SK-N-SH treated with all-trans-retinoic acid at 6 μM for 48 hours (cell line): ENCODE measurements around the gene MTREX.
A peak's percentile ranks its signal among the peaks of the same experiment; 100 is the strongest.

ENCODE experiments used
- ATAC-seq: fragments of 200-7000 bp; cut with Tn5 transposase; 3 replicates; pipeline ENCODE4 v1.9.1; 2020; ENCODE audit warnings: mild to moderate bottlenecking, moderate library complexity
- ARNTL ChIP-seq: fragments of 450-650 bp; formaldehyde crosslinking; IDR thresholded peaks from 2 replicates; pipeline ENCODE4 v1.5.0; 2020; ENCODE audit warnings: low read depth, mild to moderate bottlenecking, moderate library complexity, borderline replicate concordance
- BACH2 ChIP-seq: fragments of 250-450 bp; sonication (Bioruptor Pico); IDR thresholded peaks from 2 replicates; pipeline ENCODE4 v1.9.0; 2021; ENCODE audit warnings: mild to moderate bottlenecking, borderline replicate concordance
- CSDC2 ChIP-seq: fragments of 250-450 bp; sonication (Bioruptor Pico); IDR thresholded peaks from 2 replicates; pipeline ENCODE4 v1.5.0; 2020; ENCODE audit warnings: mild to moderate bottlenecking, moderate library complexity
- ESRRG ChIP-seq: fragments of 250-450 bp; sonication (Bioruptor Pico); IDR thresholded peaks from 2 replicates; pipeline ENCODE4 v1.6.1; 2021; ENCODE audit warnings: mild to moderate bottlenecking
- GLIS3 ChIP-seq: fragments of 250-450 bp; sonication (Bioruptor Pico); IDR thresholded peaks from 2 replicates; pipeline ENCODE4 v1.5.0; 2020; ENCODE audit warnings: mild to moderate bottlenecking, moderate library complexity
- ISL1 ChIP-seq: fragments of 250-450 bp; sonication (Bioruptor Pico); IDR thresholded peaks from 2 replicates; pipeline ENCODE4 v2.1.2; 2022; ENCODE audit warnings: mild to moderate bottlenecking, moderate library complexity
- OSR1 ChIP-seq: fragments of 250-450 bp; sonication (Bioruptor Pico); IDR thresholded peaks from 2 replicates; pipeline ENCODE4 v1.8.0; 2022; ENCODE audit warnings: moderate library complexity, mild to moderate bottlenecking, inconsistent platforms
- PPARA ChIP-seq: fragments of 250-450 bp; sonication (Bioruptor Pico); IDR thresholded peaks from 2 replicates; pipeline ENCODE4 v1.5.0; 2020; ENCODE audit warnings: mild to moderate bottlenecking, borderline replicate concordance
- RARB ChIP-seq: fragments of 250-450 bp; sonication (Bioruptor Pico); IDR thresholded peaks from 2 replicates; pipeline ENCODE4 v1.8.0; 2021; ENCODE audit warnings: mild to moderate bottlenecking, moderate library complexity
- TCF4 ChIP-seq: fragments of 250-450 bp; sonication (Bioruptor Pico); IDR thresholded peaks from 2 replicates; pipeline ENCODE4 v1.8.0; 2021; ENCODE audit warnings: mild to moderate bottlenecking, moderate library complexity, borderline replicate concordance
- TOX ChIP-seq: fragments of 250-450 bp; sonication (Bioruptor Pico); IDR thresholded peaks from 2 replicates; pipeline ENCODE4 v1.8.0; 2021; ENCODE audit warnings: mild to moderate bottlenecking, moderate library complexity, borderline replicate concordance
- ZC3H10 ChIP-seq: fragments of 250-450 bp; sonication (Bioruptor Pico); IDR thresholded peaks from 2 replicates; pipeline ENCODE4 v1.5.1; 2021; ENCODE audit warnings: mild to moderate bottlenecking, moderate library complexity
- ZFP3 ChIP-seq: fragments of 250-450 bp; sonication (Bioruptor Pico); IDR thresholded peaks from 2 replicates; pipeline ENCODE4 v1.5.0; 2020; ENCODE audit warnings: mild to moderate bottlenecking, moderate library complexity
- ZFP30 ChIP-seq: fragments of 450-650 bp; formaldehyde crosslinking; IDR thresholded peaks from 2 replicates; pipeline ENCODE4 v1.5.0; 2022; ENCODE audit warnings: mild to moderate bottlenecking, moderate library complexity
- ZNF565 ChIP-seq: fragments of 450-650 bp; formaldehyde crosslinking; conservative IDR thresholded peaks from 2 replicates; pipeline ENCODE4 v1.5.0; 2020; ENCODE audit warnings: low read depth, mild to moderate bottlenecking, moderate library complexity
- ZNF70 ChIP-seq: fragments of 450-650 bp; formaldehyde crosslinking; IDR thresholded peaks from 2 replicates; pipeline ENCODE4 v1.5.0; 2020; ENCODE audit warnings: mild to moderate bottlenecking, moderate library complexity
- ZNF8 ChIP-seq: fragments of 450-650 bp; formaldehyde crosslinking; IDR thresholded peaks from 2 replicates; pipeline ENCODE4 v1.5.0; 2020; ENCODE audit warnings: mild to moderate bottlenecking, moderate library complexity
- TF ChIP-seq, protein P1 (sequence below): fragments of 250-450 bp; sonication (Bioruptor Pico); IDR thresholded peaks from 2 replicates; pipeline ENCODE4 v1.5.1; 2021; ENCODE audit warnings: mild to moderate bottlenecking, moderate library complexity
- TF ChIP-seq, protein P2 (sequence below): fragments of 250-450 bp; sonication (Bioruptor Pico); IDR thresholded peaks from 2 replicates; pipeline ENCODE4 v1.8.0; 2021; ENCODE audit warnings: low read depth, mild to moderate bottlenecking, moderate library complexity, borderline replicate concordance
- TF ChIP-seq, protein P3 (sequence below): fragments of 250-450 bp; sonication (Bioruptor Pico); IDR thresholded peaks from 2 replicates; pipeline ENCODE4 v1.8.0; 2020; ENCODE audit warnings: mild to moderate bottlenecking, moderate library complexity, borderline replicate concordance
- TF ChIP-seq, protein P4 (sequence below): fragments of 250-450 bp; sonication (Bioruptor Pico); IDR thresholded peaks from 2 replicates; pipeline ENCODE4 v1.5.1; 2020; ENCODE audit warnings: low read depth, mild to moderate bottlenecking, moderate library complexity
- TF ChIP-seq, protein P5 (sequence below): fragments of 250-450 bp; sonication (Bioruptor Pico); IDR thresholded peaks from 2 replicates; pipeline ENCODE4 v1.5.0; 2020; ENCODE audit warnings: mild to moderate bottlenecking, moderate library complexity

The MTREX gene

DNA sequence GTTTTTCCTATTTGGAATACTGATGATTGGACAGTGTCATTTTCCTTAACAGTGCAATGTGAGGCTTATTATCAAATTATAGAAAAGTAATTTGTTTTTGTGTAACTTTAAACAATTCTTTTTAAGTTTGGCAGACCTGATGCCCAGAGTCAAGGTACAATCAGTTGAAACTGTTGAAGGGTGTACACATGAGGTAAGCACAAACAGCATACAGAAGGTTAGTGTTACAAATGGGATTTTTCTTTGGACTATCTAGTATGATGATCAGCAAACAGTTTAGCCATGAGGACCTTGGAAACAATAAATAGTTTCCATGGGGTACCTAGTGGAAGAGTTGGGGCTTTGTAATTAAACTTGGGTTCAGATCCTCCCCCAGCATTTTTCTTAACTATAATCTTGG lies 16.2 kb downstream of the MTREX start:
- TF ChIP-seq TOX (CRISPR knock-in tag) (no peak), ARNTL (CRISPR knock-in tag) (no peak), ZNF70 (CRISPR knock-in tag) (no peak), RARB (CRISPR knock-in tag) (no peak), ISL1 (CRISPR knock-in tag) (no peak), CSDC2 (CRISPR knock-in tag) (no peak), PPARA (CRISPR knock-in tag) (no peak), ZNF8 (CRISPR knock-in tag) (no peak), ESRRG (CRISPR knock-in tag) (no peak), OSR1 (CRISPR knock-in tag) (no peak), GLIS3 (CRISPR knock-in tag) (no peak), ZFP30 (CRISPR knock-in tag) (no peak), ZNF565 (CRISPR knock-in tag) (no peak), ZC3H10 (CRISPR knock-in tag) (no peak), BACH2 (CRISPR knock-in tag) (no peak)
- TF ChIP-seq, protein P1, sequence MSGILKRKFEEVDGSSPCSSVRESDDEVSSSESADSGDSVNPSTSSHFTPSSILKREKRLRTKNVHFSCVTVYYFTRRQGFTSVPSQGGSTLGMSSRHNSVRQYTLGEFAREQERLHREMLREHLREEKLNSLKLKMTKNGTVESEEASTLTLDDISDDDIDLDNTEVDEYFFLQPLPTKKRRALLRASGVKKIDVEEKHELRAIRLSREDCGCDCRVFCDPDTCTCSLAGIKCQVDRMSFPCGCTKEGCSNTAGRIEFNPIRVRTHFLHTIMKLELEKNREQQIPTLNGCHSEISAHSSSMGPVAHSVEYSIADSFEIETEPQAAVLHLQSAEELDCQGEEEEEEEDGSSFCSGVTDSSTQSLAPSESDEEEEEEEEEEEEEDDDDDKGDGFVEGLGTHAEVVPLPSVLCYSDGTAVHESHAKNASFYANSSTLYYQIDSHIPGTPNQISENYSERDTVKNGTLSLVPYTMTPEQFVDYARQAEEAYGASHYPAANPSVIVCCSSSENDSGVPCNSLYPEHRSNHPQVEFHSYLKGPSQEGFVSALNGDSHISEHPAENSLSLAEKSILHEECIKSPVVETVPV (CRISPR knock-in tag), result no peak
- TF ChIP-seq, protein P2, sequence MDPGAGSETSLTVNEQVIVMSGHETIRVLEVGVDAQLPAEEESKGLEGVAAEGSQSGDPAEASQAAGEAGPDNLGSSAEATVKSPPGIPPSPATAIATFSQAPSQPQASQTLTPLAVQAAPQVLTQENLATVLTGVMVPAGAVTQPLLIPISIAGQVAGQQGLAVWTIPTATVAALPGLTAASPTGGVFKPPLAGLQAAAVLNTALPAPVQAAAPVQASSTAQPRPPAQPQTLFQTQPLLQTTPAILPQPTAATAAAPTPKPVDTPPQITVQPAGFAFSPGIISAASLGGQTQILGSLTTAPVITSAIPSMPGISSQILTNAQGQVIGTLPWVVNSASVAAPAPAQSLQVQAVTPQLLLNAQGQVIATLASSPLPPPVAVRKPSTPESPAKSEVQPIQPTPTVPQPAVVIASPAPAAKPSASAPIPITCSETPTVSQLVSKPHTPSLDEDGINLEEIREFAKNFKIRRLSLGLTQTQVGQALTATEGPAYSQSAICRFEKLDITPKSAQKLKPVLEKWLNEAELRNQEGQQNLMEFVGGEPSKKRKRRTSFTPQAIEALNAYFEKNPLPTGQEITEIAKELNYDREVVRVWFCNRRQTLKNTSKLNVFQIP (CRISPR knock-in tag), result no peak
- TF ChIP-seq, protein P3, sequence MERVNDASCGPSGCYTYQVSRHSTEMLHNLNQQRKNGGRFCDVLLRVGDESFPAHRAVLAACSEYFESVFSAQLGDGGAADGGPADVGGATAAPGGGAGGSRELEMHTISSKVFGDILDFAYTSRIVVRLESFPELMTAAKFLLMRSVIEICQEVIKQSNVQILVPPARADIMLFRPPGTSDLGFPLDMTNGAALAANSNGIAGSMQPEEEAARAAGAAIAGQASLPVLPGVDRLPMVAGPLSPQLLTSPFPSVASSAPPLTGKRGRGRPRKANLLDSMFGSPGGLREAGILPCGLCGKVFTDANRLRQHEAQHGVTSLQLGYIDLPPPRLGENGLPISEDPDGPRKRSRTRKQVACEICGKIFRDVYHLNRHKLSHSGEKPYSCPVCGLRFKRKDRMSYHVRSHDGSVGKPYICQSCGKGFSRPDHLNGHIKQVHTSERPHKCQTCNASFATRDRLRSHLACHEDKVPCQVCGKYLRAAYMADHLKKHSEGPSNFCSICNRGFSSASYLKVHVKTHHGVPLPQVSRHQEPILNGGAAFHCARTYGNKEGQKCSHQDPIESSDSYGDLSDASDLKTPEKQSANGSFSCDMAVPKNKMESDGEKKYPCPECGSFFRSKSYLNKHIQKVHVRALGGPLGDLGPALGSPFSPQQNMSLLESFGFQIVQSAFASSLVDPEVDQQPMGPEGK (CRISPR knock-in tag), result no peak
- ATAC-seq, result no peak

DNA sequence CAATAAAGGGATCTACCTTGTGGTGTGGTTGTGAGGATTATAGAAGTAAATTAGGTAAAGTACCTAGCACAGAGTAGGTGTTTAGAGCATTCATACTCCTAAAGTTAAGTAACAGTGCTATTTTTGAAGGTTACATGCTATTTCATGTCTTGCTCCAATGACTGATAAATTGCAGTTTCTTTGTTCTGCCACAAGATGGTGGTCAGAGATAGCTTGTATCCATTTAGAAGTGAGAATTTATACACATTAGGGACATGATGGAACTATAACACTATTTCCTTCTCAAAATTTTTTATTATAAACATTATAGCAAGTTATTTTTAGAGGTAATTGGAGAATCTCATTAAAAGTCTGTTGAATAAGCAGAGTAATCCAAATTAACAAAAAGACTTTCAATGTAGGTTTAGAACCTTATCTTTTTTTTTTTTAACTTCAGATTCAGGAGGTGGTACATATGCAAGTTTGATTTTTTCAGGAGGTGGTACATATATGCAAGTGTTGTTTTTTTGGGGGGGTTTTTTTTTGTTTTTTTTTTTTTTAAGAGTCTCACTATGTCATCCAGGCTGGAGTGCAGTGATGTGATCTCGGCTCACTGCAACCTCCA lies 17.1 kb downstream of the MTREX start:
- ATAC-seq, result peak; percentile 68
- TF ChIP-seq ZC3H10 (CRISPR knock-in tag) (no peak), OSR1 (CRISPR knock-in tag) (no peak), ZNF565 (CRISPR knock-in tag) (no peak), TOX (CRISPR knock-in tag) (no peak), TCF4 (no peak), ZFP3 (CRISPR knock-in tag) (no peak), ZNF8 (CRISPR knock-in tag) (no peak), ESRRG (CRISPR knock-in tag) (no peak), RARB (CRISPR knock-in tag) (no peak), ZFP30 (CRISPR knock-in tag) (no peak), CSDC2 (CRISPR knock-in tag) (no peak), ZNF70 (CRISPR knock-in tag) (no peak)
- TF ChIP-seq, protein P4, sequence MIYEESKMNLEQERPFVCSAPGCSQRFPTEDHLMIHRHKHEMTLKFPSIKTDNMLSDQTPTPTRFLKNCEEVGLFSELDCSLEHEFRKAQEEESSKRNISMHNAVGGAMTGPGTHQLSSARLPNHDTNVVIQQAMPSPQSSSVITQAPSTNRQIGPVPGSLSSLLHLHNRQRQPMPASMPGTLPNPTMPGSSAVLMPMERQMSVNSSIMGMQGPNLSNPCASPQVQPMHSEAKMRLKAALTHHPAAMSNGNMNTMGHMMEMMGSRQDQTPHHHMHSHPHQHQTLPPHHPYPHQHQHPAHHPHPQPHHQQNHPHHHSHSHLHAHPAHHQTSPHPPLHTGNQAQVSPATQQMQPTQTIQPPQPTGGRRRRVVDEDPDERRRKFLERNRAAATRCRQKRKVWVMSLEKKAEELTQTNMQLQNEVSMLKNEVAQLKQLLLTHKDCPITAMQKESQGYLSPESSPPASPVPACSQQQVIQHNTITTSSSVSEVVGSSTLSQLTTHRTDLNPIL (CRISPR knock-in tag), result no peak
- TF ChIP-seq, protein P5, sequence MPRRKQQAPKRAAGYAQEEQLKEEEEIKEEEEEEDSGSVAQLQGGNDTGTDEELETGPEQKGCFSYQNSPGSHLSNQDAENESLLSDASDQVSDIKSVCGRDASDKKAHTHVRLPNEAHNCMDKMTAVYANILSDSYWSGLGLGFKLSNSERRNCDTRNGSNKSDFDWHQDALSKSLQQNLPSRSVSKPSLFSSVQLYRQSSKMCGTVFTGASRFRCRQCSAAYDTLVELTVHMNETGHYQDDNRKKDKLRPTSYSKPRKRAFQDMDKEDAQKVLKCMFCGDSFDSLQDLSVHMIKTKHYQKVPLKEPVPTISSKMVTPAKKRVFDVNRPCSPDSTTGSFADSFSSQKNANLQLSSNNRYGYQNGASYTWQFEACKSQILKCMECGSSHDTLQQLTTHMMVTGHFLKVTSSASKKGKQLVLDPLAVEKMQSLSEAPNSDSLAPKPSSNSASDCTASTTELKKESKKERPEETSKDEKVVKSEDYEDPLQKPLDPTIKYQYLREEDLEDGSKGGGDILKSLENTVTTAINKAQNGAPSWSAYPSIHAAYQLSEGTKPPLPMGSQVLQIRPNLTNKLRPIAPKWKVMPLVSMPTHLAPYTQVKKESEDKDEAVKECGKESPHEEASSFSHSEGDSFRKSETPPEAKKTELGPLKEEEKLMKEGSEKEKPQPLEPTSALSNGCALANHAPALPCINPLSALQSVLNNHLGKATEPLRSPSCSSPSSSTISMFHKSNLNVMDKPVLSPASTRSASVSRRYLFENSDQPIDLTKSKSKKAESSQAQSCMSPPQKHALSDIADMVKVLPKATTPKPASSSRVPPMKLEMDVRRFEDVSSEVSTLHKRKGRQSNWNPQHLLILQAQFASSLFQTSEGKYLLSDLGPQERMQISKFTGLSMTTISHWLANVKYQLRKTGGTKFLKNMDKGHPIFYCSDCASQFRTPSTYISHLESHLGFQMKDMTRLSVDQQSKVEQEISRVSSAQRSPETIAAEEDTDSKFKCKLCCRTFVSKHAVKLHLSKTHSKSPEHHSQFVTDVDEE (CRISPR knock-in tag), result no peak
- TF ChIP-seq, protein P1 (CRISPR knock-in tag), result no peak
- TF ChIP-seq, protein P2 (CRISPR knock-in tag), result no peak
- TF ChIP-seq, protein P3 (CRISPR knock-in tag), result no peak
